NCI-H2107 (cell line): ENCODE measurements around the gene CCDC71L.
A peak's percentile ranks its signal among the peaks of the same experiment; 100 is the strongest.
"Not testable (repeated sequence)": the region's sequence is repeated elsewhere in the genome, so short reads cannot be mapped to it uniquely, and the experiment has no call there.

ENCODE experiments used
- DNase-seq: peaks from one replicate; lab custom pipeline; 2025; lab: John Stamatoyannopoulos, UW

Gene CCDC71L

DNA sequence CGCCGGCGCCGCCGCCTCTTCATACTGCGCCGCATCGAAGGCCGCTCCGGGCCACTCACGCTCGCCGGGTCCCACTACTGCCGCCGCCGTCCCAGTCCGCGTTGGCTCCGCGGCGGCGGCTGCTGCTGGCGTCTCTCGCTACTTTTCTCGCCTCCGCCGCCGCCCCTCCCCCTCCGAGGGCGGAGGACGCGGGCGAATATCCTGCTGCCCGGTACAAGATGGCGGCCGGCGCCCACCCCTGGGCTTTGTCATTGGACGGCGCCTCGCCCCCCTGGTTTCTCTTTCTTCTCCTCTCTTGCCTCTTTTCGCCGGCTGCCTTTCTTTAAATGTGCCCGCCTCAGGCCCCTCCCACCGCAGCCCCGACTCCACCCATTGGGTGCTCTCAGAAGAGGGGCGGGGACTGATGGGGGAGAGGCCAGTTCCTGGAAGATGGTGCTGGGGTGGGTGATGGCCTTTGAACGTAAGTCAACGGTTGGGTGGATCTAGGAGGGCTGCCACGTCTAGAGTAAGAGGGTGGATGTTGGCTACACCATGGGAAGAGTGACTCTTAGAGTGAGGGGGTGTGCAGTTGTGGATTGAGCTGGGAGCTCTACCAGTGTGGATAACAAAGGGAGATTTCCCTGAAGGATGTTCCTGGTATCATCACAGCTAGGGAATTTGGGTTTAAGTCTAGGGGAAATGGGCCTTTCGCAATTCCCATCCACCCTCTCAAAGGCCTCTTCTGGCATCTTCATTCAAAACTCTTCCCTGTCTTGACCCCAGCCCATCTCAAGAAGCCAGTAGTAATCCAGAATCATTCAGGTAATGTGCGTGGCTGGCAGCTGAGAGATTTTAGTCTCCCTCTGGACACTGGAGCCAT, at the start of gene CCDC71L:
Gene CCDC71L, minus strand, starts transcription at position 297 of the 859 bp plus-strand sequence. Its CDS starts 262 bp downstream, at position 35.
- peak; percentile 87 for DNase-seq

DNA sequence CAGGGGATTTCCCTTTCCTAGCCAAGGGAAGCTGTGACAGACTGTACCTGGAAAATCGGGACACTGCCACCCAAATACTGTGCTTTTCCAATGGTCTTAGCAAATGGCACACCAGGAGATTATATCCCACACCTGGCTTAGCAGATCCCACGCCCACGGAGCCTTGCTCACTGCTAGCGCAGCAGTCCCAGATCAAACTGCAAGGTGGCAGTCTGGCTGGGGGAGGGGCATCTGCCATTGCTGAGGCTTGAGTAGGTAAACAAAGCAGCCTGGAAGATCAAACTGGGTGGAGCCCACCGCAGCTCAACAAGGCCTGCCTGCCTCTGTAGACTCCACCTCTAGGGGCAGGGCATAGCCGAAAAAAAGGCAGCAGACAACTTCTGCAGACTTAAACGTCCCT, 48.6 kb upstream of the CCDC71L start:
- not testable (repeated sequence) for DNase-seq

DNA sequence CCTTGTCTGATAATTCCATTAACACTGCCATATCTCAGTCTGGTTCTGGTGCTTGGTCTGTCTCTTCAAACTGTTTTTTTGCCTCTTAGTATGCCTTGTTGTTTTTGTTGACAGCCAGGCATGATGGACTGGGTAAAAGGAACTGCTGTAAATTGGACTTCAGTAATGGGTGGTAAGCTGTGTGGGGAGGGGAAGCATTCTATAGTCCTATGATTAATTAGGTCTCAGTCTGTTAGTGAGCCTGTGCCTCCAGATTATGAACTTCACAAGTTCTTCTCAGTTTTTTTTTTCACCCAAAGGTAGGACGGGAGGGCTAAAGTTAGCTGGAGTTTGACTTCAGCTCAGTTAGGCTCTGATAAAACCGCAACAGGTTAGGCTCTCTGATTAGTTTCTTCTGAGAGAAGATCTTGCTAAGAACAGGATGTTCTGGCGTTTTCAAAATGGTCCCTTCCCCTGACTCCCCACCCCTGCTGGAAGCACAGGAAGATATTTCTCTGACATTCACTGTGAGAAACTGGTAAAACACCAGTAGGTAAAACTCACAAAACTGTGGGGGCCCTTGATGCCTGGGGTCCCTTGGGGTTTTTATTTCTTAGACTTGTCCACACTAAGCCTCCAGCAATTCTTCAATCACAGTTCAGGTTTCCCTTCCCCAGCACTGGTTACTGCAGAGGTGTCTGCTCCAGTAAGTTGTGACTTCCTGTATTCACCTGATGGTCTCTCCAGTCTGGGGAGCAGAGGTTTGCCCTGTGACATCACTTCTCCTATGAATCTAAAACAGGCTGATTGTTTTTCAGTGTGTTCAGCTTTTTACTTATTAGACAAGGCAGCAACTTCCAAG, 43.3 kb upstream of the CCDC71L start:
- DNase-seq = no peak

DNA sequence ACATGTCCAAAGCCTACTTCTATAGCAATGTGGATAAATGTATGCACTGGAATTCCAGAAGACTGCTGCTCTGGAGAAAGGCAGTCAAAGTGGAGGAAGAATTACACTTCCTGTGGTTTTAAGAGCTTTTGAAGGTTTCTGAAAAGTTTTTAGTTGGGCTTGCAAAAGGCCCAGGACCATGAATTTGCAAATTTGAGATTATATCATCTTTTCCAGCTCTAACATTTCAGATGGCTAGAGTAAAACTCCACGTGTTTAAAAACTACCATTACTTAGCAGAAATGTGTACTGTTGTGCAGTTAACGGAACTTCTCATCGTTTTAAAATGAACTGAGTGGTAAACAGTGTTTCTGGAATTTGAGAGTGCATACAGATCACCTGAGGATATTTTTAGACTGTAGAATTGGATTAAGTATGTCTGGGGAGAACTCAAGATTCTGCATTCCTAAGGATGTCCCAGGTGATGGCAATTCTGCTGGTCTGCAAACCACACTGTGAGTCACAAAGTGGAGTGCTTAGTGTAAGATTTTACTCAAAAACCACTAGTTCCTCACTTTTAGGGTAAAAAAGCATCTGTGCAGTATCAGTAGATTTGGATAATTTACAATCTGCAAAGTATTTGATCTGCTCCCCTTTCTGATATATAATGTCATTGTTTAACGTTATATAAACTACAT, 32.9 kb upstream of the CCDC71L start:
- DNase-seq = no peak

DNA sequence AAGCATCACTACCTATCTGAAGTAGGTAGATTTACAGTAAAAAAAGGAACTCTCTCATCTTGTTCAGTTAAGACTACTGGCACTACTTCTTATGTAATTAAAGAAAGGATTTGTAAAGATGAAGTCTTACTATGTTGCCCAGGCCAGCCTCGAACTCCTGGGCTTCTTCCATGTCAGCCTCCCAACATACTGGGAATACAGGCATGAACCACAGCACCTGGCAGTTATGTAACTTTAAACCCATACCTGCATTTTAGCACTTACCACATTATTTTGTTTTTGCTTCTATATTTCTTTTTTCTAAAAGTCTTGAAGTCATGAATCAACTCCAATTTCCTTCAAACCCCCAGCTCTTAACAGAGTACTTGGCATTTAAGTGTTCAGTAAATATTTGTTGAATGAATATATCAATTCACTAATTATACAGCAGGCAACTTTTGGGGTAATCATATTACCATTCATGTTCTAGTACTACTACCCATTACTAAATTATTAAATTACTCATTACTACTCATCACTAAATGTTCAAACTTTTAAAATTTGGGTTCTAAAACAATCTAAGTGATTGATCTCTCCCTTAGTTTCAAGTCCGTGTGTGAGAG, 31.6 kb upstream of the CCDC71L start:
- DNase-seq = no peak

DNA sequence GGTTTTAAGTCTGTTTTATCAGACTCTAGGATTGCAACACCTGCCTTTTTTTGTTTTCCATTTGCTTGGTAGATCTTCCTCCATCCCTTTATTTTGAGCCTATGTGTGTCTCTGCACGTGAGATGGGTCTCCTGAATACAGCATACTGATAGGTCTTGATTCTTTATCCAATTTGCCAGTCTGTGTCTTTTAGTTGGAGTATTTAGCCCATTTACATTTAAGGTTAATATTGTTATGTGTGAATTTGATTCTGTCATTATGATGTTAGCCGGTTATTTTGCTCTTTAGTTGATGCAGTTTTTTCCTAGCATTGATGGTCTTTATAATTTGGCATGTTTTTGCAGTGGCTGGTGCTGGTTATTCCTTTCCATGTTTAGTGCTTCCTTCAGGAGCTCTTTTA, 27.2 kb upstream of the CCDC71L start:
- not testable (repeated sequence) for DNase-seq

DNA sequence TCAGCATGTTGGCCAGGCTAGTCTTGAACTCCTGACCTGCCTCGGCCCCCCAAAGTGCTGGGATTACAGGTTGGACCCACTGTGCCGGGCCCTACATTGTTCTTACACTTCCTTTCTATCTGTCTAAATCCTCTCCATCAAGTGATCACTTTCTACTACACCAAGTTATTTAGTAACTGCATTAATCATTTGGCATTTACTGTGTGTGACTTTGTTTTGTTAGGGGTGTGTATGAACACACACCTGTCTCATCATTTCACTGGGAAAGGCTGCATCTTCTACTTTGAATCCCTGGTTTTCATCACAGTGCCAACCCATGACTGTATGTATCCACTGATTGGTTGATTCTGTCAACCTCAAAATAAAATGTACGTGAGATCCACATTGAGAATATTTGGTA, 23.0 kb upstream of the CCDC71L start:
- DNase-seq = no peak

DNA sequence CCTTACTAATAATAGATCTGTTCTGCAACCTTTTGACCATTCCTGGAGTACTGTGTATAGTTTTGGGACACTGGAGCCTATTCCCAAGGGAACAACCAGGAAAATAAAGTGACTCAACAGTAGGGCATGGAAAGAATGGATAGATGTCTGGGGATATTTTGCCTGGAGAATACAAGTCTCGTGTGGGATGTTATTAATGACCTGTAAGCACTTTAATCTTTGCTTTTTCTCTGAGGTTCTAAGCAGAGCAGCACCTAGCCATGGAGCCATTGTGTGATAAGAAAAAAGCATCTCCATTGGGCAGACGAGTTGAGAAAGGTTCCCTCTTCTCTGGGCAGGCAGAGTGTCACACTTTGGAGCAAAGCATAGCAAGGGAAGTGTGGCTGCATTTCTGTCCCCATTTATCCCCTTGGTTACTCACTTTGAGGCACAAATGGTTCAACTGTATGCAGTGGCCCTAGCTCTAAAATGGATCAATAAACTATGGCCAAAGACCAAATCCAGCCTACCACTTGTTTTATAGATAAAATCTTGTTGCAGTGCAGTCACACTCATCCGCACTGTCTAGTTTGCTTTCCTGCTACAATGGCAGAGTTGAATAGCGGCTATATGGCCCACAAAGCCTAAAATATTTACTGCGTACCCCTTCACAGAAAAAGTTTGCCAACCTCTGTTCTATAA, 21.0 kb upstream of the CCDC71L start:
- no peak for DNase-seq

DNA sequence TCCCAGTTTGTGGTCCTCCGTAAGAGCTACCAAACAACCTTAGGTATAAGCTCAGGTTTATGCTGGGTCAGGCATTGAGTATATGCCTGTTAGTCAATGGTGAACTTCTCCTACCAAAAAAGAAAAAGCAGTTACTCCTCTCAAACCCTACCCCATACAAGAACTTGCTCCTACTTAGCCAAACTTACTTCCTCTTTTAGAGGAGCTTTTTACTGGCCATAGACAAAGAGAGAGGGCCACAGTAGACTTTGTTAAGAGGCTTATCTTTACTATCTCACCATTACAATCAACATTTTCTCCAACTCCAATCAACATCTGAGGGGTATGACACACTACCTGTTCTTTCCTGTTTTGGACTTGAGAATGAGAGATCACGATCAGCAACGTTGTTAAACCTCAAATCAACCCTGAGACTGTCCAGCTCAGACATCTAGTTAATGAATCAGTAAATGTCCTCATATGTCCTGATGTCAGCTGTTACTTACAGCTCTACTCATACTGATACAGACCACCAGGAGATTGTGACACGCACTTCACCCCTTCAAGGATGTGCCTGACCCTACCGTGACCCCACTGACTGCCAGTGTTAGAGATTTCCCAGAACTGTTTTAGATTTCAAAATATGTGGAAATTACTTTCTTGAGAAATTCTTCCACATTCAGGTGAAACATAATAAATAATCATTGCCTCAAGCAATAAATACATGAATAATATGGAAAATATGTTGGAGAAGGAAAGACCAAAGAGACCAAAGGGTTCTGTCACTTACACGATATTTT, 18.4 kb upstream of the CCDC71L start:
- DNase-seq = no peak

DNA sequence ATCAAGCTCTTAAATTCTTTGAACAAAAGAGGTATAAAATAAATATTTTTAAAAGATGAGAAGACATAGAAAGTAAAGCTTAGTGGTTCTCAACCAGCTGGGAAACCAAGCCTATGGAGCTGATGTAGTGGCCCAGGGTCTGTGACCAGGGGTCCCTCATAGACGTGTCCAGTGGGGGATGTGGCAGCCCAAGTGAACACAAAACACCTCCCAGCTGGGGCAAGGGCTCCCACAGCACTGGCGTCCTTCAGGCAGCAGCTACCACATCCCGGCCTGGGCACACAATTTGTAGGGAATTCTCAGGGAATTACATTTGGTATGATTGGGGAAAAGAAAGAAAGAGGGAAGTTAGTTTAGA, 17.8 kb upstream of the CCDC71L start:
- DNase-seq = no peak

DNA sequence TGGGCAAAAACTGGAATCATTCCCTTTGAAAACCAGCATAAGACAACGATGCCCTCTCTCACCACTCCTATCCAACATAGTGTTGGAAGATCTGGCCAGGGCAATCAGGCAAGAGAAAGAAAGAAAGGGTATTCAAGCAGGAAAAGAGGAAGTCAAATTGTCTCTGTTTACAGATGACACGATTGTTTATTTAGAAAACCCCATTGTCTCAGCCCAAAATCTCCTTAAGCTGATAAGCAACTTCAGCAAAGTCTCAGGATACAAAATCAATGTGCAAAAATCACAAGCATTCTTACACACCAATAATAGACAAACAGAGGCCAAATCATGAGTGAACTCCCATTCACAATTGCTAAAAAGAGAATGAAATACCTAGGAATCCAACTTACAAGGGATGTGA, 15.5 kb upstream of the CCDC71L start:
- not testable (repeated sequence) for DNase-seq

DNA sequence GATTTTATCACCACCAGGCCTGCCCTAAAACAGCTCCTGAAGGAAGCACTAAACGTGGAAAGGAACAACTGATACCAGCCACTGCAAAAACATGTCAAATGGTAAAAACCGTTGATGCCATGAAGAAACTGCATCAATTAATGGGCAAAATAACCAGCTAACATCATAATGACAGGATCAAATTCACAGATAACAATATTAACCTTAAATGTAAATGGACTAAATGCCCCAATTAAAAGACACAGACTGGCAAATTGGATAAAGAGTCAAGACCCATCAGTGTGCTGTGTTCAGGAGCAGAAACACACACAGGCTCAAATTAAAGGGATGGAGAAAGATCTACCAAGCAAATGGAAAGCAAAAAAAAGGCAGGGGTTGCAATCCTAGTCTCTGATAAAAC, 12.7 kb upstream of the CCDC71L start:
- DNase-seq = not testable (repeated sequence)

DNA sequence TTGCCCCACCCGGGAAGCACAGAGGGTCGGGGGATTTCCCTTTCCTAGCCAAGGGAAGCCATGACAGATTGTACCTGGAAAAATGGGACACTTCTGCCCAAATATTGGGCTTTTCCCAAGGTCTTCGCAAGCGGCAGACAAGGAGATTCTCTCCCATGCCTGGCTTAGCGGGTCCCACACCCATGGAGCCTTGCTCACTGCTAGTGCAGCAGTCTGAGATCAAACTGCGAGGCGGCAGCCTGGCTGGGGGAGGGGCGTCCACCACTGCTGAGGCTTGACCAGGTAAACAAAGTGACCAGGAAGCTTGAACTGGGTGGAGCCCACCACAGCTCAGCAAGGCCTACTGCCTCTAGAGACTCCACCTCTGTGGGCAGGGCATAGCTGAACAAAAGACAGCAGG, 11.0 kb upstream of the CCDC71L start:
- not testable (repeated sequence) for DNase-seq

DNA sequence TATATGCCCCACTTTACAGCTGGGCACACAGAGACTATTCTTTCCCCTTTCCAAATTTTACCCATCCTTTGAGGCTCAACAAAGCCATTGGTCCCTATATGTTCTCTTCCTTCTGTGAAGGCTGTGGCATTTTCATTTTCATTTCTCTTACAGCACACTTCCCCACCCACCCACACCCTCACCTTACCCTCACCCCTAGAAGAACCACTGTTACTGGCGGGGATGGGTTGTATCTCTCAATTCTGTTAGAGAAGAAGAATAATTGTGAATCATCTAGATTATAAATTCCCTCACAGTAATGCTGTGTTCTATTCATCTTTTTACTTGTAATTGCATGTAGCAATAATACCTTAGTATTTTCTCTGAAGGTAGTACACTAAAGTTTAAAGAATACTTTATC, 10.2 kb upstream of the CCDC71L start:
- DNase-seq = no peak

DNA sequence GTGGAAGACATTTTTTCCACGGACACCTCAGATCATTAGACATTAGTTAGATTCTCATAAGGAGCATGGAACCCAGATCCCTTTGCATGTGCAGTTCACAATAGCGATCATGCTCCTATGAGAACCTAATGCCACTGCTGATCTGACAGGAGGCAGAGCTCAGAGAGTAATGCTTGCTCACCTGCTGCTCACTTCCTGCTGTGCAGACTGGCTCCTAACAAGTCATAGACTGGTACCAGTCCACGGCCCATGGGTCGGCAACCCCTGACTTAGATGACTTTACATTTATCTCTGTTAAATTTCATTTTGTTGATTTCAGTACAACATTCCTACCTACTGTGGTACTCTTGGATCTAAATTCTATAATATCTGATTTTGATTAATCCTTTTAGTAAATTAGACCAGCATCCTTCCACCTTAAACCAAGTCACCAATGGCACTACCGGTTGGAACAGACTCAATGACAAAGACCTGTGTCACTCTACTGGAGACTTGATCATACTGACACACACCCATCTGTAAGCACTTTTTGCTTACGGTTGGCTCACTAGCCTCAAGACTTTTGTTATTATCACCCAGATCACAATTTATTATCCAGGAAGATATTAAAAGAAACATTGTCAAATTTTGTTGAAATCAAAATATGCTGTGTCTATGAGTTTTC, 8.0 kb upstream of the CCDC71L start:
- DNase-seq = no peak

DNA sequence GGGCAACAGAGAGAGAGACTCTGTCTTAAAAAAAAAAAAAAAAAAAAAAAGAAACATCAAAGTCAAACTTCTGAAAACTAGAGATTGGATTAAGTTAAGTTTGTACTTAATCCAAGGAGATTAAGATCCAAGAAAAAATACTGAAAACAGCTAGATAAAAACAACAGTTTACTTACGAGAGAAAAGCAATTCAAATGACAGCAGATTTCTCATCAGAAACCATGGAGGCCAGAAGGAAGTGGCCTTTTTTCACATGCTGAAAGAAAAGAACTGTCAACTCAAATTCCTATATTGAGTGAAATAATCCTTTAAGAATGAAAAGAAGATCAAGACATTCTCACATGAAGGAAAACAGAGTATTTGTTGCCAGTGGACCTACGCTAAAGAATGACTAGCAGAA, 5.4 kb upstream of the CCDC71L start:
- no peak for DNase-seq

DNA sequence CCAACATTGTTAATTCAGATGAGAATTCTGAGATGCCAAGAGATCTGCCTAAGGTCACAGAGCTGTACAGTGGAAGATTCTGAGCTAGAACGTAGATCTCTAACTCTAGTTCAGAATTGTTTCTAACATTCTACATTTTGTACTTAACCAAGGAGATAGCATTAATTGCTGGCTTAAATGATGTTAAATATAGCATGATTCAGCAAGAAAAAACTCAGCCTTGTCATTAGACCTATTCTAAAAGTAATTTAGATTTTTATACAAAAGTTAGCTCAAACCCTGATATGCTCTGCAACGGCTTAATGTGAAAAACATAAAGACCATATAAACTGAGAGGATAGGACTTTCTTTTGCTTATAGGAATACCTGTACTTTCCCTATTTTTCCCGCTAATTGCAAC, 3.4 kb upstream of the CCDC71L start:
- no peak for DNase-seq

DNA sequence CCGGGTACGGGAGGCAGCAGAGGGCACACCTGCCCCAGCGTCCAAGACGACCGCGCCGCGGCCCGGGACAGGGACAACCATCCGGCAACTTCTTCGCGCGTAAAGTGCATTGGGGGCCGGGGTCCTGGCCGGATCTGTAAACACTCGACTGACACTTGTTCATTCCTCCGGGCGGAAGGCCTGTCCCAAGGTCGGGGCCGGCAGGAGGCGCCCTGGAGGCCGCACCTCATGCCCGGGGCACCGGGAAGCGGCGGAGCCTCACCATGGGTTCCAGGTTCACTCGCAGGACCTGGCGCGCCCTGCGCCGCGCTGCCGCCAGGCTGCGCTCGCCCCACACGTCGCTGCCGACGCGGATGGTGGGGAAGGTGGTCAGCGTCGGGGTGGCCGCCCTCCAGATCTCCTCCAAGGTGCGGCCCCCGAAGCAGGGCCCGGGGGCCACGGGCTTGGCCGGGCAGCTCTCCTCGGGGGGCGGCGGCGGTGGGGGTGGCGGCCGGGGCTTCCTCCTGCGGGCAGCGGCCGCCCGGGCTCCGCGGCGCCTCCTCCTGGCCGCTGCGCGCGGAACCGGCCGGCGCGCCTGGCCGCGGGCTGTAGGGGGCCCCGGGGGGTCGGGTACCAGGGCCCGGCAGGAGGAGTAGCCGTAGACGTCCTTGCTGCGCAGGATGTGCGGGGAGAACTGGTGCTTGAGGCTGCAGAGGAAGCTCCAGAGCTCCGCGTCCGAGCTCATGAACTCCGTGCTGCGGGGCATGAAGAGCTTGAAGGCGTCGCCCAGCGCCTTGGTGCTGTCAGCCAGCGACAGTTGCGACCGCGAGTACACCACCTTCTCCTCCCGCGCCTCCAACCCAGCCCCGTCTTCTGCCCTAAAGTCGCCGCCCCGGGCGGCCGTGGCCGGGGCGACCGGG, 746 bp downstream of the CCDC71L start:
- DNase-seq = peak; percentile 37
